GM18873 (cell line): ENCODE measurements around the gene PTTG1IP.

Experiments used
- ATAC-seq: cut with Tn5 transposase; IDR thresholded peaks from one replicate; pipeline ENCODE4 v1.9.1; 2021; ENCODE audit warnings: mild to moderate bottlenecking, moderate library complexity, moderate number of reproducible peaks; ENCODE audit not compliant: unreplicated experiment, low FRiP score

The PTTG1IP gene

DNA sequence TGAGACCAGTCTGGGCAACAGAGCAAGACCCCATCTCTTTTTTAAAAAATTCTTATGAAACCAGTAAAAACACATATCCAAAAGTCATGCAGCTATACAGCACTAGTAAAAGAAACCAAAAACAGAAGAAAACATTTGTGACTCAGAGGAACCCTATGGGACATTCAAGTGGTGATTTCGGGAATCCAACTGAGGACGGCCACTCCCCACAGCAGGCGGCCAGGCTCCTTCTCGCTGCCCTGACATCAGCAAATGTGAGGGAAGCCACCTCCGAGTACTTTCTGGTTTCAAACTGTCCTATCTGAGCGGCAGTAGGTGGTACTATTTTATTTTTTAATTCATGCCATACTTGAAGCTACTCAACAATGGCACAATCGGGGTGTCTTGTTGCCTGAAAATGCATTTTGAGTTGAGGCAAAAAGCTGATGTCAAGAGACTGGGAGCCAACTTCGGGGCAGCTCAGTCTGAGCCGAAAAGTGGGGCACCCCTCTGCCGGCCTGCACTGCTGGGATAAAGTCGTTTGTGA lies 58.9 kb downstream of the PTTG1IP start:
- ATAC-seq = no peak

DNA sequence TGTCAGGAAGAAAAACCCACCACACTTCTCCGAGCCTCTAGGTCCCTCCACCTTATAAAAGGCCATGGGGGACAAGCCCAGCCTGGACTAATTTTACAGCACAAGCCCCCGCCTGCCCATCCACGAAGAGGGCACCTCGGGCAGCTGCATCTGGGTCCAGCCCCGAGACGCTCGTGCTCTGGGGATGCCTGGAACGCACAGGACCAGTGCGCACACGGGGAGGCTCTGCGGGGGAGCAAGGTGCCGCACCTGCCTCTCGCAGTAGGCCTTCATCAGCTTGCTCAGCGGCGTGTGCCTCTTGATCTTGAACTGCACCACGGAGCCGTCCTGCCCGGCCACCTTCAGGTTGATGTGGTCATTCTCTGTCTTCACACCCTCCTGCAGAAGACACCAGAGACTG lies 59.8 kb downstream of the PTTG1IP start:
- ATAC-seq = no peak

DNA sequence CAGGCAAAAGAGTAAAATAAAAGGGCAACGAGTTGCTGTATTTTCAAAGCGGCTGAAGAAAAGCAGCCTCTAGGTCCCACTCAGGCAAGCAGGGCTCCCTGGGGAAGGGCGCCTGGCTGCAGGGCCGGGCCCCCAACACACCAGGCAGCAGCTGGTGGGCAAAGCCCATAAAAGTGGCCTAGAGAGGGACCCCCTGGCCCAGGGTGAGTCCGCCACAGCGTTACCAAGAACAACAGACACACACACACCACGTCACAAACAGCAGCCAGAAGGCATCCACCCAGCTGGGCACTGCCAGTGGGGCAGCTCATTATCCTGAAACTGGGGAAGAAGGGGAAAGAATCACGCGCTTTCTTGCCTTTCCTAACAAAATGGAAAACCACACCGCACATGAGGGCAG lies 60.3 kb downstream of the PTTG1IP start:
- no peak for ATAC-seq

DNA sequence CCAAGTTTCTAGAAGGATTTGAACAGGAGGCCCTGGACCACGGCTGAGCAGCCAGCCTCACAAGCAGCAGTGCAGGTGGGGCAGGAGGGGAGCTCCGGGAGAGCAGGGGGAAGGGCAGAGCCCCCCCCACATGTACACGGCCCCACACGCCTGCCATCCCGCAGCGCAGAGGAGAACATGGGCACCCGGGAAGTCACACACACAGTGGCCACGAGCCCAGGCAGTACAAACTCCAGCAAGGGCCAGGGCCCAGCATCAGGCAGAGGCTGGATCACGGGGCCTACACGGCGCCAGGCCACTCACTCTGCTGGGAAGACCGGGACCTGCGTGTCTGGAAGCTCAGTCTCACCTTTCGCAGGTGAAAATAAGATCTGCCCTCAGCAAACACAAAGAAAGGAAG lies 60.9 kb downstream of the PTTG1IP start:
- ATAC-seq = no peak

DNA sequence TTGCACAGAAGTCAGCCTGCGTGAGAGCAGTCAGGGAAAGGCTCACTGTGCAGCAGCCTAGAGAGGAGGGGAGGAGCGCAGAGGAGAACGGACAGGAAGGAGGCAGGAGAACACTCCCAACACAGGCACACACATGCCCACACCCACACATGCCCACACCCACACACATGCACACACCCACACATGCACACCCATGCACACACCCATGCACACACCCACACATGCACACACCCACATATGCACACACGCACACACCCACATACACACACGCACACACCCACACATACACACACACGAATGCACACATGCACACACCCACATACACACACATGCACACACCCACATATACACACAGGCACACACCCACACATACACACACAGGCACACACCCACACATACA lies 62.7 kb downstream of the PTTG1IP start:
- no peak for ATAC-seq

DNA sequence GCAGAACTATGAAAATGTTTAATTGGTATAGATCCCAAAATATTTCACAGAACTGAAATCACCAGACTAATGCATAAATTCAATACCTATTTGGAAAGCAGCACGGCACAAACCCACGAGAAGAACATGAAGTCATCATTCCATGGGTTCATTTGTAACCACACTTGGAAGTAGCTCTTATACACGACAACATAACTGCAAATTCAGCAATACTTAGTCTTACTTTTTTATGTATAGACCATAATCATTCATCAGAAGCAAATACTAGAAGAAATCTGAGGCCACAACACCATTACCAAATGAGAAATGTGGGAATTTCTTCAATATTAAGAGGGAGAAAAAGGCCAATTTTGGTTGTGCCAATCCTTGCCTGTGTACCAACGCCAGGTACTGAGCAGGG lies 67.6 kb downstream of the PTTG1IP start:
- ATAC-seq = no peak

DNA sequence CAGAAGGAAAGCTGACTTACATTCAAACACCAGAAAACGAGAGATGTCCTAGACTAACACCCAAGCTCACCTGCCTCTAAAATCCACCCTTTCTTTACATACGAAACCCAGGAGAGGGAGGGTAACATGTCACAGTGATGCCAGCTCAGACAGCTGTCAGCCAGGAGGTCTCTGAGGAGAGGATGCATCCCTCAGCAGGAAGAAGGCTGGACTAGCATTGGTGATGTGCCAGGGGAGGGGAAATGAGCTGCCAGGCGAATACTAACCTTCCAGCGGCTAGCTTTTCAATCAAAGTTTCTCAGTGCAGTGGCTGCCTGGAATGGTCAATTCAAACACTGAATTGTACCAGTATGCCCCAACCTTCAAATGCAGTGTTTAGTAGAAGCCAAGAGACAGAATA lies 68.3 kb downstream of the PTTG1IP start:
- no peak for ATAC-seq

DNA sequence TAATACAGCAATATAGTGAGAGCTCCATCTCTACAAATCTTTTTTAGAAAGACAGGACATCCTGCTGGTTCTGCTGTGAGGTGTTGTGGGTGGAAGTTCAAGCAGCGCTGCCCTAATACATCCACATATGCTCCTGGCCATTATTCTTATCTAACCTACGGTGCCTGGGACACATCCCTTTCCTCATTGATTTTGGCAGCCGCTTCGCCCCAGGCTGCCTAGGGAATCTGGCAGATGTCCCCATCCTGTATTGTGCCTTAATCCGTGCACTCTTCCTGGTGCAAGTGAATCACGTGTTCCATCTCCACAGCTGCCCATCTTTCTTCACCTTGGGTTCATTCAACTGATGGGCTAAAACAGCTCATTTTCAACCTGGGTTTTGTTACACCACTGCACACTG lies 68.7 kb downstream of the PTTG1IP start:
- ATAC-seq = no peak

DNA sequence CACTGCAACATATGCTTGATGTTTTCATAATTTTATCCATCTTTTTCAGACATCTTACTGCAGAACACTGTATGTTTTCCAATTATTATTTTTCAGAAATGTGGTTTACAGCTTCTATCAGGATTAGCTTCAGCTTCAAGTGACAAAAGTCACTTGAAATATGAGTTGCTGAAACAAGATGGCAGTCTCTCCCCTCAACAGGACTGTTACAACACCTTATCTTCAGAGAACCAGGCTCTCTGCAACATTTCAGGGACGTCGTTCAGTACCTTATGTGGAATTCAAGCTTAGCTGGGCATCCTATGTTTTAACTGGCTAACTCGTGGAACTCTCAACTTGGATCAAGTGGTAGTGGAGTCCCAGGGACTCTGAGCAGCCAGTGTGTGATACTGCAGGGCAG lies 69.8 kb downstream of the PTTG1IP start:
- no peak for ATAC-seq

DNA sequence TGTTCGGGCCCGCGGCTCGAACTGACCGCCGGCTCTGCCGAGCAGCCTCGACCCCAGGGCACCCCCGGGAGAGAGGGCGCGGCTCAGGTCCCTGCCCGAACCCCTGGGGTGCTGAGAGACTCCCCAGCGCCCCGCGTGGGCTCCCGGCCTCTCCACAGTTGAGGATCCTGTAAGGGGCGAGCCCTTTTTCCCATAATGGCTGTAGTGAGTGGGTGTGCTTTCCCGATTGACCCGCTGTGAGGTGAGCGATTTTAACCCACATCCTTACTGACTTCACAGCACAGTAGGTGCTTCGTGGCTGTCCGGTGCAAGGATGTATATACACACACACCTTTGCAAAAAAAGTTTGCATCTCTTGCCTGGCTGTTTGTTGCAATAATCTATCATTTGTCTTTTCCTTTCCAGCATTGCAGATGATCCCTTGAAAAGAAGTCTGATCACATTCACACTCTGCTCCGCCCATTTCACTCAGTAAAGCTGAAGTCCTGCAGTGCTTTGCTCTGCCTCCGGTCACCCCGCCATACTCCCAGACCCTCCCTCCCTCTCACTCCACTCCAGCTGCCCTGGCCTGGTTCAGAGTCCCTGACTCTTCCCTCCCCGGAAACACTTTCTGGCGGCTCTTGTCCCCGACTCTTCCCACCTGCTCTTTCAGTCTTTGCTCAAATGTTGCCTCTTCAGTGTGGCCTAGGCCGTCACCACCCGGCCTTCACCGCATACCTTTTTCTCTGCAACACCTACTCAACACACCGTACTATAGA lies 70.9 kb downstream of the PTTG1IP start:
- no peak for ATAC-seq

DNA sequence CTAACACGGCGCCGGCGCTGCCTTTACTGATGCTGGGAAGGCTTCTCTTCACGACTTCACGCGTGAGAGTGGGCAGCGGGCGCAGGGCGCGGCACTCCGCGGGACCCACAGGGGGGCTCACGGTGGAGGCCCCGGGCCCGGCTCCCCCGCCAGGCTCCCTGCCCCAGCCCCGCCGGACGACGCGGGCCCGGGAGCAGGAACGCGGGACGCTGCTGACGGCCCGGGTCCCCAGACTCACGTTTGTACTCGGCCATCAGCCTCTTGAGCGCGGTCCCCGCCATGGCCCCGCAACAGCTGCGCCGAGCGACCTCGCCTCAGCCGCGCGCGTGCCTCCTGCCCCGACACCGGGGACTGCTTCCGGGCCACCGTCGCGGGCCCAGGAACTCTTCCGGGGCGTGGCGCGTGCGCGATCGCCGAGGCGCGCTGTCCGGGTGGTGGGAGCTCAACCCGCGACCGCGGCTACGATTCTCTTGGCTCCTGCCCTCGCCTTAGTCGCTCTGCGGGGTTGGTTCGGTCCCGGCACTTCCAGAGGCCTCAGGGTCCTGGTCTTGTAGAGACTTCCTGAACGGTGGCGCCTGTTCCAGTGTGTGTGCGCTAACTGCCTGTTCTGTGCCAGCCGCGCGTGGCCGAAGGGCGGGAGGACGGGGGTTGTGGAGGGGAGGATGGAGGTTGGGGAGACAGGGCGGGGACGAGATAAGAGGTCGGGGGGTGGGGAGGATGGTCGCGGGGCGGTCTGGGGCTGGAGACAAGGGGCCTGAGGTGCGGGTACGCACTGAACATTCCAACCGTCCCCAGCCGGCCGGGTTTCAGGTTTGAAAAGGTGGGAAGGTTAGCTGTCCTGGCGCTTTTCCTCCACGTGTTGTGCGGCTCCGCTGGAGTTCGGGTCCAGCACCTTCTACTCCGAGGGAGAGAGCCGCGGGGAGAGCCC lies 71.8 kb downstream of the PTTG1IP start, which contains the start of gene UBE2G2:
UBE2G2 (minus strand) TSS at position 353 of the 928 bp plus-strand sequence; CDS start at position 281, 72 bp downstream.
- ATAC-seq = no peak

DNA sequence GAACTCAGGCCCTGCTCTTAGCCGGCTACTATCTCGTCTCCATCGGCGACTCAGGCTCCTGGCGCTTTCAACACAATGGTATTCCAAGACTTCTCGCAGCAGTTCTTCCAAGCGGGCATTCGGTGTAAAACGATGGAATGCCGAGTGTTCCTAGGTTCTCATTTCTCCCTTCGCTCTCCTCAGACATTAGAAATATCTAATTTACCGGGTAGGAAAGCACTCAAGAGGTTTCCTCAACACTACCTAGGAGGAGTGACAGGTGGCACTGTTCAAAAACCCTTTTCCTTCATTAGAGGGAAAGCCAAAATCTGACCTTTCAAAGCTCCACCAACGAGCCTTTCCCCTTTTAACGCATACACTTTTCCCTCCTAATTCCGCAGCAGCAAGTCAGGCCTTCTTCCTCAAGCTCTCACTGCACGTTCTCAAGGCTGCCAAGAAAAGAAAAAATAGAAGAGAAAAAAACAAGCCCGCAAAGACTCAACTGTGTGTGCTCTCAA lies 72.5 kb downstream of the PTTG1IP start:
- ATAC-seq = no peak

DNA sequence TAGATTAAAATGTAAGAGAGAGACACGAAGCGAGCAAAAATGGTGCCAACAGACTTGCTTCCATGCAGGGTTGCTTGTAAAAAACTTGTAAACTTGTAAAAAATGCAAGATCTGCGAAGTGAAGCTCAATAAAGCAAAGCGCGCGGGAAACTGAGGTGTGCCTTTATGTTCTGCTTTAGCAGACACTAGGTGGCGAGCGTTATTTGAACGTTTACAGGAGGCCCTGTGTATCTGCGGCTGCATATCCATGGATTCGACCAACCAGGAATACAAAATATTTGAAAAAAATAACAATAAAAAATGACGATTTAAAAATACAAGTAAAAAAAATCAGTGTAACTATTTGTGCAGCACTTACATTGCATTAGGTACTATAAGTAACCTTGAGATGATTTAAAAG lies 73.4 kb downstream of the PTTG1IP start:
- ATAC-seq = no peak

DNA sequence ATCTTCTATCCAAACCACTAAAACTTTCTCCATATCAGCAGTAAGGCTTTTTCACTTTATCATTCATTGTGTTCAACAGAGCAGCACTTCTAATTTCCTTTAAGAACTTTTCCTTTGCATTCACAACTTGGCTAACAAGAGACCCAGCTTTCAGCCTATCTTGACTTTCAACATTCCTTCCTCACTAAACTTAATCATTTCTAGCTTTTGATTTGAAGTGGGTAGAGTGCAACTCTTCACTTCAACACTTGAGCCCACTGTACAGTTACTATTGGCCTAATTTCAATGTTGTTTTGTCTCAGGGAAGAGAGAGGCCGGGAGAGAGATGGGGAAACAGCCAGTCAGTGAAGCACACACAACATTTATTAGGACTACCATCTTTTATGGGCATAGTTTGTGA lies 73.8 kb downstream of the PTTG1IP start:
- ATAC-seq = no peak
